Ishikawa (cell line): Measurements from ENCODE around the gene ATXN3L.

Experiments
- CEBPB ChIP-seq: IDR thresholded peaks from 2 replicates; pipeline ENCODE4 v1.6.1; 2012
- CREB1 ChIP-seq: IDR thresholded peaks from 2 replicates; pipeline ENCODE4 v1.6.1; 2012; ENCODE audit warnings: low read depth
- EGR1 ChIP-seq: IDR thresholded peaks from 2 replicates; pipeline ENCODE4 v1.6.1; 2012
- EP300 ChIP-seq: IDR thresholded peaks from 2 replicates; pipeline ENCODE4 v1.6.1; 2012; ENCODE audit warnings: borderline replicate concordance
- FOXM1 ChIP-seq: IDR thresholded peaks from 2 replicates; pipeline ENCODE4 v1.6.1; 2012; ENCODE audit warnings: low read depth, borderline replicate concordance
- NFIC ChIP-seq: IDR thresholded peaks from 2 replicates; pipeline ENCODE4 v1.6.1; 2012
- RAD21 ChIP-seq: IDR thresholded peaks from 2 replicates; pipeline ENCODE4 v1.6.1; 2012; ENCODE audit warnings: low read depth
- TAF1 ChIP-seq: IDR thresholded peaks from 2 replicates; pipeline ENCODE4 v1.6.1; 2012; ENCODE audit warnings: low read depth, mild to moderate bottlenecking
- TCF12 ChIP-seq: IDR thresholded peaks from 2 replicates; pipeline ENCODE4 v1.6.1; 2012; ENCODE audit warnings: low read depth
- TEAD4 ChIP-seq: IDR thresholded peaks from 2 replicates; pipeline ENCODE4 v1.6.1; 2012
- YY1 ChIP-seq: IDR thresholded peaks from 2 replicates; pipeline ENCODE4 v1.6.1; 2012; ENCODE audit warnings: low read depth
- ZBTB7A ChIP-seq: IDR thresholded peaks from 2 replicates; pipeline ENCODE4 v1.6.1; 2012; ENCODE audit warnings: low read depth
- TF ChIP-seq, protein P1 (sequence below): IDR thresholded peaks from 2 replicates; pipeline ENCODE4 v1.6.1; 2012; ENCODE audit warnings: low read depth, mild to moderate bottlenecking
- TF ChIP-seq, protein P2 (sequence below): IDR thresholded peaks from 2 replicates; pipeline ENCODE4 v1.6.1; 2012
- TF ChIP-seq, protein P3 (sequence below): IDR thresholded peaks from 2 replicates; pipeline ENCODE4 v1.6.1; 2012

Gene ATXN3L

DNA sequence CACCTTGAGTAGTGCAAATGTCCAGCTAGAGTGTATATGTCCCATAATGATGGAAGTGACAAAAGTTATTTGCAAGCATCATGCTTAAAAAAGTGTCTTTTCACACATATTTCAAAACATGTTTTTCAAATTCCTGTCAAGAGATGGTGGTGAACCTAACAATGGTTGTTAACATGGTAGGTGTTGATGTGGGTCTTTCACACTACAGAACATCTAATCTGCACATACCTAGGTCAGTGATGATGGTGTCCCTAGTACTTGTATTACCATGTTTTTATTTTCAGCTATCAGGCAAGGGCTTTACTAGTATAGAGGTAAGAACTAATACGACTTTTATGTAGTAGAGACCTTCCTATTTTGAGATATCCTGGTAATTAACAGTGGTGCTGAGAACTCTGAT is 3.4 kb upstream of the ATXN3L start:
- TF ChIP-seq EP300 (no peak), TEAD4 (no peak), NFIC (no peak), TAF1 (no peak), EGR1 (no peak)

DNA sequence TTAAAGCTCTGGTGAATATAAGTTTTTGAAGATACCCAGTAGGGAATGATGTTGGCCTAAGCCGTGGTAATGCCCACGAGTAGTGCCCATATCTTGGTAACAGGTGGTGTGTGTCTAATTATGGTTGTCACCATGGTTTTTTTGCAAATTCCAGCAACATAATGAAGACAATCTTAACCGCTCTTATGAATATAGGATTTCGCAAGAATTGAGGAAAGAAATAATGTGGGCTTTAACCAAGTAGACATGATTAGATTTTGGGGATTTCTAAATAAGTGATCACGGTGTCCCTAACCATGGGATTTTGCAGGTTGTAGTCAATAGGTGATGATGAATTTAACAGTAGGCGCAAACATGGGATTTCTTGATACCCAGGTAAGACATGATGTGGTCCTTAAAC is 2.5 kb downstream of the ATXN3L start:
- no peak for TF ChIP-seq ZBTB7A
- TF ChIP-seq YY1, result no peak
- TF ChIP-seq, protein P1, sequence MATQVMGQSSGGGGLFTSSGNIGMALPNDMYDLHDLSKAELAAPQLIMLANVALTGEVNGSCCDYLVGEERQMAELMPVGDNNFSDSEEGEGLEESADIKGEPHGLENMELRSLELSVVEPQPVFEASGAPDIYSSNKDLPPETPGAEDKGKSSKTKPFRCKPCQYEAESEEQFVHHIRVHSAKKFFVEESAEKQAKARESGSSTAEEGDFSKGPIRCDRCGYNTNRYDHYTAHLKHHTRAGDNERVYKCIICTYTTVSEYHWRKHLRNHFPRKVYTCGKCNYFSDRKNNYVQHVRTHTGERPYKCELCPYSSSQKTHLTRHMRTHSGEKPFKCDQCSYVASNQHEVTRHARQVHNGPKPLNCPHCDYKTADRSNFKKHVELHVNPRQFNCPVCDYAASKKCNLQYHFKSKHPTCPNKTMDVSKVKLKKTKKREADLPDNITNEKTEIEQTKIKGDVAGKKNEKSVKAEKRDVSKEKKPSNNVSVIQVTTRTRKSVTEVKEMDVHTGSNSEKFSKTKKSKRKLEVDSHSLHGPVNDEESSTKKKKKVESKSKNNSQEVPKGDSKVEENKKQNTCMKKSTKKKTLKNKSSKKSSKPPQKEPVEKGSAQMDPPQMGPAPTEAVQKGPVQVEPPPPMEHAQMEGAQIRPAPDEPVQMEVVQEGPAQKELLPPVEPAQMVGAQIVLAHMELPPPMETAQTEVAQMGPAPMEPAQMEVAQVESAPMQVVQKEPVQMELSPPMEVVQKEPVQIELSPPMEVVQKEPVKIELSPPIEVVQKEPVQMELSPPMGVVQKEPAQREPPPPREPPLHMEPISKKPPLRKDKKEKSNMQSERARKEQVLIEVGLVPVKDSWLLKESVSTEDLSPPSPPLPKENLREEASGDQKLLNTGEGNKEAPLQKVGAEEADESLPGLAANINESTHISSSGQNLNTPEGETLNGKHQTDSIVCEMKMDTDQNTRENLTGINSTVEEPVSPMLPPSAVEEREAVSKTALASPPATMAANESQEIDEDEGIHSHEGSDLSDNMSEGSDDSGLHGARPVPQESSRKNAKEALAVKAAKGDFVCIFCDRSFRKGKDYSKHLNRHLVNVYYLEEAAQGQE, result no peak
- TF ChIP-seq EGR1, result no peak
- TF ChIP-seq FOXM1, result no peak

DNA sequence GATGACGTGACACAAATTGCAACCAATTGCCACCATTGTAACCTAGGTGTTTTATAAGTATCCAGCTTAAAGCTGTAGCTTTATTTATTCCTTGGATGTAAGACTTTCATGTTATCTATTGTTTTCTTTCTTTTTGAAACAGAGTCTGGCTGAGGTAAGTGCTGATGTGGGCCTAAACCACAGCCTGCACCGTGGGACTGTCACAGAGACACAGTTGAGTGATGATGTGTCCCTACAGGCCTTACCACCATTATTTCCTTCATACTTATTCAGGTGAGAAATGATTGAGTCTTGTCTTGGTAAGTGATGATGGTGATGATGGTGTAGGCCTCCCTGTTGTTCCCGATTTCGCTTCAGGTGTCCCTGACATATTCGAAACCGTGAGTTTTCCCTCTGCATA is 8.3 kb downstream of the ATXN3L start:
- TF ChIP-seq YY1, result no peak
- TF ChIP-seq, protein P1, result no peak

DNA sequence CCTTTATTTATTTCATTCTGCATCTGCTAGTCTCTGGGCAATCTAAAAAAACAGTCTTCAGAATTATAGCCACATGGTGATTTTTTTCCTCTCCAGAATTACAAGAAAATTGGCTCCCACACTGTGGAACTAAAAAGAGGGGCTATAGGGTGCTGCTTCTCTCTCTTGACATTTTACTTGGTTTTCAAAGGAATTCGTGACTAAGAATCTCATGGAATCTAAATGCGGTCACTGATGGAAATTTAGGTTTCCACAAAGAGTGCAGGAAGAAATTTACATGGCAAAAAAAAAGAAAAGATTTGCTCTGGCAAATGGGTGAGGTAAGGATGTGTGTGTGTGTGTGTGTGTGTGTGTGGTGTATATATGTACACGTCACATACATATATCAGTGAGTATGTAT is 10.2 kb downstream of the ATXN3L start:
- no peak for TF ChIP-seq YY1
- no peak for TF ChIP-seq EP300
- TF ChIP-seq, protein P2, sequence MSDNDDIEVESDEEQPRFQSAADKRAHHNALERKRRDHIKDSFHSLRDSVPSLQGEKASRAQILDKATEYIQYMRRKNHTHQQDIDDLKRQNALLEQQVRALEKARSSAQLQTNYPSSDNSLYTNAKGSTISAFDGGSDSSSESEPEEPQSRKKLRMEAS, result no peak
- TF ChIP-seq, protein P1, result no peak
- no peak for TF ChIP-seq TCF12
- TF ChIP-seq RAD21, result no peak
- TF ChIP-seq, protein P3, sequence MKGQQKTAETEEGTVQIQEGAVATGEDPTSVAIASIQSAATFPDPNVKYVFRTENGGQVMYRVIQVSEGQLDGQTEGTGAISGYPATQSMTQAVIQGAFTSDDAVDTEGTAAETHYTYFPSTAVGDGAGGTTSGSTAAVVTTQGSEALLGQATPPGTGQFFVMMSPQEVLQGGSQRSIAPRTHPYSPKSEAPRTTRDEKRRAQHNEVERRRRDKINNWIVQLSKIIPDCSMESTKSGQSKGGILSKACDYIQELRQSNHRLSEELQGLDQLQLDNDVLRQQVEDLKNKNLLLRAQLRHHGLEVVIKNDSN, result no peak
- no peak for TF ChIP-seq ZBTB7A
- TF ChIP-seq EGR1, result no peak
- TF ChIP-seq TAF1, result no peak

DNA sequence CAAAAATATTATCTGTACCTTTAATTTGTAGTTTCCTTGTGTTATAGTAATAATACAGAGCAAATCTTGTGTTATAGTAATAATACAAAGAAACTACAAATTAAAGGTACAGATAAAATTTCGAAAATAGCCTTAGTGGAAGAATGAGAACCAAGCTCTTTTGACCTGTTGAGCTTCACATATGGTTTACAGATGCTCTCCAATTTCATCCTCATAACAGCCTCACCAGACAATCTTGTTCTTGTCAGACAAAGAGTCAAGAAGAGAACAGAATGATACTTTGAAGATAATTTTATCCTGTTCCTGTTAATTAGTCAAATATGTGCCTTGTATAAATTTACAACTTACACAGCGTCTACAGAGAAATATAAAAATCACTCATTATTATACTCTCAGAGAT is 12.8 kb downstream of the ATXN3L start:
- TF ChIP-seq NFIC, result no peak
- TF ChIP-seq, protein P3, result no peak

DNA sequence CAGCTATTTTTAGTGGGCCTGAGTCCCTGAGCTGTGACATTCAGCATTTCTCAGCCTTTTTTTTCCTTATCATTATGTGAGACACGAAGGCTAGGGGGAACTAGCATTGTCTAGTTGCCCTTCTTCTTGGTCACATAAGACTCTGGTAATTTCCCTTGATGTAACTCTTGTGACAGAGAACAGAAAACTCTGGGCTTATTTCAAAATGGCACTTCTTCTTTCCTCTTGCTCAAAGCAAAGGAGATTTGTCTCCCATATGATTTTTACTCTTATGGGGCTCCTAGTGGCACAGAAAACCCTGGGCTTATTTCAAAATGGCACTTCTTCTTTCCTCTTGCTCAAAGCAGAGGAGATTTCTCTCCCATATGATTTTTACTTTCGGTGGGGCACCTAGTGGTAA is 14.7 kb downstream of the ATXN3L start:
- no peak for TF ChIP-seq EGR1
- TF ChIP-seq EP300, result no peak
- no peak for TF ChIP-seq CEBPB
- TF ChIP-seq, protein P1, result no peak
- TF ChIP-seq, protein P2, result no peak
- no peak for TF ChIP-seq RAD21
- no peak for TF ChIP-seq ZBTB7A
- TF ChIP-seq YY1, result no peak
- TF ChIP-seq, protein P3, result no peak
- no peak for TF ChIP-seq CREB1
- no peak for TF ChIP-seq NFIC
- TF ChIP-seq FOXM1, result no peak
